AML-193 (cell line): ENCODE data around the gene TP53BP1.
A peak's percentile ranks its signal among the peaks of the same experiment; 100 is the strongest.
"Not testable (repeated sequence)": the region's sequence is repeated elsewhere in the genome, so short reads cannot be mapped to it uniquely, and the experiment has no call there.

Experiments used
- DNase-seq, 2 experiments: peaks; one replicate each; lab custom pipeline; 2025; lab: John Stamatoyannopoulos, UW

TP53BP1 gene

DNA sequence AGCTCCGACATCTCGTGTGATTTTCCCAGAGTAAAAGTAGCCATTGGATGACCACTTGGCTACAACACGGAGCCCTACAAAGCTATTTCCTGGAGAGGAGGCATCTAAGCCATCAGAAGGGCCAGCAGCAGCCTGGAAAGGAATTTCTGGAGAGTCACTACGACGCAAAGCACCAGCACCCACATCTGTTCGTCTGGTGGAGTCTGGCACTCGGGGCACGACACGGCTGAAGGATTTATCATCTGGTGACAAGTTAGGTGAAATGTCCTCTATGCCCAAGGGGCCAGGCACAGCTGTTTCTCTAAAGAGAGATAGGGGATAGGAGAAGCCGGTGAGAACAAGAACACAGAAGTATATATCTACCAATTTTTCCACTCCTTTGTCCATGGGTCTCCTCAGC is 72.5 kb downstream of the TP53BP1 start:
- no peak for DNase-seq

DNA sequence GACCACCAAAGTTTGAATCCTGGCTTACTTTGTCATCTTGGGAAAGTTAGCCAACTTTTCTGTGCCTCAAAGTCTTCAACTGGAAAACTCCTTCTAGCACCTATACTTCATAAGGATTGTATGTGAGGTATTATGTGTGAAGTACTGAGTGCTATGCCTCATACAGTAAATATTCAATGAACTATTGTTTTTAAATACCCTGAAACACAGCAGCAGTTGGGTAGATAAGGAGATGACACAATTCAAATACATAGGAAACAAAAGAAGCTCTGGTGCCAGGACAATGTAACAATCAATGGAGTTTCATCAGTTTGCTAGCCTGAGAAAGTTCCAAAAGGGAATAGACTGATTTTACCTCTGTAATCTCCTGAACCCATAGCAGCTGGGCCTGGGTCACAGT is 78.8 kb downstream of the TP53BP1 start:
- no peak for DNase-seq

DNA sequence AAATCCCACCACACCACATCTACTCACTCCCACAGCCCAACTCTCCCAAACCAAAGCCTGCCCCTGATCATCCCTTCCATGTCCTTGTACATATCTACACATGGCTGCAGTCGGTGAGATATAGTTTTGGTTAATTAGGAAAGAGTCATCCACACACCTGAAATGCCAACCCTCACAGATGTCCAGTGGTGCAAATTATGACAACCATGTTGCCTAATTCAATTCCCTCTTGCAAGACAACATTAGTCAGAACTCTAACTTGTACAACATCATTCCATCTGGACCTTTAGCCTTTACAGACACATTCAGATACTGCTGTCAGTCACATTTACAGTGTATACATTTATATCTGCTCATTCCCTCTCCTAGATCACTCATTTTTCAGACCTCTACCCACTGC is 80.9 kb downstream of the TP53BP1 start:
- no peak for DNase-seq

DNA sequence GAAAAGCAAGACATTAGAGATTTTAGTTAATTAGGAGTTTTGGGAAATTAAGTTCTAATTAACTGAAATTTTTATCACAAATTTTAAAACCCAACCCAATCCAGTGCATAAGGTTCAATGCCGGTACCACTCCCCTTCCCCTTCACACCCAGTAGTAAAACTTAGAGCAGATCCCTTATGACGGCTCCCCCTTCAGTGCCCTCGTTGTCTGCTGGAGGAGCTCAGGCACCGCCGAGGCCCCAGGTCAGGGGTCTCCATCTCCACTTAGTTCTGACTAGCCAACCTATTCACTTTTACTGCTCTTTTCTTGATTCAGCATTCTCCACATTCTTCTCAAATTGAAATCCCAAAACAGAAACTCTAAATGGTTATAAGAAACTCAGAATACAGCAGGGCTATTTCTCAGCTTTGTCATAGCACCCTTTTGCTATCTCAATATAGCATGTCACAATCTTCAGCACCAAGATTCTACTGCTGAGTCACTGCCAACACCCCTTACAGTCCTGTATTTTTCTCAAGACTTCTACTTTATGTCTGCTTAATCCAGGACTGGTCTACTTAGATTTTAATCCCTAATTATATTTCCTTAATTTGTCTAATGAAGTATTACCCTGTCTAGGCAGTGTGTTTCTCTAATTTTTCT is 82.3 kb downstream of the TP53BP1 start:
- DNase-seq = peak in 1 of 2 experiments; percentile 19

DNA sequence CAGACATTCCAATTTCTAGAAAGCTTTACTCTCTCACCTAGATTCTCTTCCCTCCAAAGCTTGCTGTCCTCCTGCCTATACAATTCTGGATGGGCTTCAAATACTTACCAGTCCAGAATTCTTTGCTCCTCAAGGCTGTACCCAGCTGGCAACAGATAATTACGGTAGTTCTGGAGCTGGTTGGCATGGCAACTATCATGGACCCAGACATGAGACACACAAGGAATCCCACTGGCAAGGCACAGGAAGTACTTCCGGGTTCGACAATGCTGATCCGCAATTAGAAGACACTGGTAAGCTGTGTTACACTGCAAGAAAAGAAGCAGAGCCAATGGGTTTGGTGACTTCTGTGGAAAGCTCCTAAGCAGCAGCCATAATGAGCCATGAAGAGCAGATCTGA is 84.2 kb downstream of the TP53BP1 start:
- DNase-seq = no peak

DNA sequence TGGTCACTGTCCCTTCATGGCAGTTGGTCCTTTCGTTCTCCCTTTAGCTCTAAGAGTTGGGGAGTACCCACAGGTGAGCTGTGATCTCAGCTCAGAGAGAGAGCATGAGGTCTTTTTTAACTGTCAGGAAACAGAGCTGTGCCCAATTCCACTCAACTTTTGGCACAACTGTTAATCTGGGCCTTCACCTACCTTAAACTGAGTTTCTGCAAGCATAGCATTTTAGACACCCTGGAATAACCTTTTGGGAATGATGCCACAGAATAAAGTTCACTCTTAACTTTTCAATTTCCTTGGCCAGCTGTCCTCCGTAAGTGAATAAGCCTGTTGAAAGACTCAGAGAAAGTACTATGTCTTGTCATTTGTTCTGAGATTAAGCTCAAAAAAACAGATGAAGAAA is 86.1 kb downstream of the TP53BP1 start:
- DNase-seq = no peak

DNA sequence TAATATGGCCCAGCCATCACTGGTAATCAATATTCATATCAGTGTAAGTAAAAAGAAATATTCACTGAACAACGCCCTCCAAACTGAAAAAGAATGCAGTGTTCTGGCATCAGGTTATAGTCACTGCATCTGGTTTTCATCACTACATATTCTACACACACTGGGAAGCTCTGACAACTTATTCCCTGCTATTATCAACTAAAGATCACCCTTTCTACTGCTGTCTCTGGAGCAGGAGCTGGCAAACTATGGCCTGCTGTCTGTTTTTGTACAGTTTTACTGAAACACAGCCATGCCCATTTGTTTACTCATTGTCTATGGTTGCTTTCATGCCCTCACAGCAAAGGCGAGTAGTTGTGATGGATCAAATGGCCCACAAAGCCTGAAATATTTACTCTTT is 86.8 kb downstream of the TP53BP1 start:
- DNase-seq = no peak

DNA sequence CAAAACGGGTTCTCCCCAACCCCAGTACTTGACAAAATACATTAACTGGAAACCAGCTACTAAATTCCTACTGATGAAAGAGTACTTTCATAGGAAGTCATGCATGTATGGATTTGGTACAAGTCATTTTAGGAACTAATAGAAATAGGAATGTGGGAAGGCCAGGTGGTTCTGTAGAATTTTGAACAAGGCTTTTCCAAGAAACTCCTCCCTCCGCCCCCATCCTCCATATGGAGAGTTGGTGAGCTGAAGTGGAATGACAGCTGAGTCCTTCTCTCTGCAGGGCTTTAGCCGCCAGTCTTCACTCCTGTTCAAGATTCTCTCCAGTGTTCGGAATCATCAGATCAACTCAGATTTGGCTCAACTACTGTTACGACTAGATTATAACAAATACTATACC is 88.8 kb downstream of the TP53BP1 start:
- no peak for DNase-seq

DNA sequence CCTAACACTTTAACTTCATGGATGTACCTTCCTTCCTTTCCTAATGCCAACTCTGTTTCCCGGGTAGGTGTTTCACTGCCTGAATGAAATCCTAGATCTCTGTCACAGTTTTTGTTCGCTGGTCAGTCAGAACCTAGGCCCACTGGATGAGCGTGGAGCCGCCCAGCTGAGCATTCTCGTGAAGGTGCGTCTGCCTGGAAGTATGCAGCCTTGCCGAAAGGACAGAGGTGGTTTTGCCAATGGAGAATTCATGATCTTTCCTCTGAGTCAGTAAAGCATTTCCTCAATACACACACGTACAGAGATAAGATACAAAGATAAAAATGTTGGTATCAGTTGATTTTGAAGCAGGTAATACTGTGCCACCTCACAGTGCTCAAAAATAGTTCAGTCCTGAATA is 89.3 kb downstream of the TP53BP1 start:
- no peak for DNase-seq

DNA sequence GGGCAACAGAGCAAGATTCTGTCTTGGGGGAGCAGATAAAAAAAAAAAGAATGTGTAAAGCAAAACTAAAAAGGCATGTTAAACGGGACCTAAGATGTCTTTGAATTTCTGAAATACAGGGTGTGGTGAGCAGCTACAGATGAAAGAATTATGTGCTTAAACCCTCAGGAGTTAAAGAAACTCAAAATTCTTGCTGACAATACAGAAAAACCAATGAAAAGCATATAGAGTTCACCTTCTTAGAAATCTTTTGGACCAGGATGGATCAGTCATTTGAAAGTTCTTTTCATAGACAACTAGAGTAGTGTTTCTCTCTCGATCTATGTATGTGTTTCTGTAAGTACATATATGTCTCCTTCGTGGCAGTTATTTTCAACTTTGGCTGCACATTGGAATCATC is 90.7 kb downstream of the TP53BP1 start:
- no peak for DNase-seq

DNA sequence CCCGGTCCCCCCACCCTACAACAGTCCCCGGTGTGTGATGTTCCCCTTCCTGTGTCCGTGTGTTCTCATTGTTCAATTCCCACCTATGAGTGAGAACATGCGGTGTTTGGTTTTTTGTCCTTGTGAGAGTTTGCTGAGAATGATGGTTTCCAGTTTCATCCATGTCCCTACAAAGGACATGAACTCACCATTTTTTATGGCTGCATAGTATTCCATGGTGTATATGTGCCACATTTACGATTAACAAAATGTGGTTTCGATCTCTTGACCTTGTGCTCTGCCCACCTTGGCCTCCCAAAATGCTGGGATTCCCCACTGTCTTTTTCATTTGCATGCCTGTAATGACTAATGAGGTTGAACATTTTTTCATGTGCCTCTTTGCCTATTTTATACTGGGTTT is 99.4 kb downstream of the TP53BP1 start:
- DNase-seq = not testable (repeated sequence)

DNA sequence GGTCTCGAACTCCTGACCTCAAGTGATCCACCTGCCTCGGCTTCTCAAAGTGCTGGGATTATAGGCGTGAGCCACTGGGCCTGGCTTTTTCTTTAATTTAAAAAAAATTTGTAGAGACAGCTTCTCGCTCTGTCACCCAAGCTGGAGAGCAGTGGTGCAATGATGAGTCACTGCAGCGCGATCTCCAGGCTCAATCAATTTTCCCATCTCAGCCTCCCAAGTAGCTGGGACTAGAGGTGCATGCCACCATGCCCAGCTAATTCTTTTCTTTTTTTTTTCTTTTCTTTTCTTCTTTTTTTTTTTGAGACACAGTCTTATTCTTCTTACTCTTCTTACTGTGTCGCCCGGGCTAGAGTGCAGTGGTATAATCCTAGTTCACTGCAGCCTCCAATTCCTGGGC is 102.2 kb downstream of the TP53BP1 start:
- no peak for DNase-seq

DNA sequence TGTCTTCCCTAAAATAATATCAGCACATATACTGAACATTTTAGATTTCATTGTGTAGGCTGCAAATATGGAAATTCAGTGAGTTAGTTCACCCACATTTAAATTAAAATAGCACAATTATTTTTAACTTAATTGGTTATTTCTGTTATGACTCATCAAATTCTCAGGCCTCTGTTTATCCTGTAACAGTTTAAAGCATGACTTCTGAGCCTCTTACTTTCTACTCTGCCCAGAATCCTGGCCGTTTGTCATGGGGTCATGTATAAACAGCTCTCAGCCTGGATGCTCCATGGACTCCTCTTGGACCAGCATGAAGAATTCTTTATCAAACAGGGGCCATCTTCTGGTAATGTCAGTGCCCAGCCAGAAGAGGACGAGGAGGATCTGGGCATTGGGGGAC is 109.9 kb downstream of the TP53BP1 start:
- no peak for DNase-seq

DNA sequence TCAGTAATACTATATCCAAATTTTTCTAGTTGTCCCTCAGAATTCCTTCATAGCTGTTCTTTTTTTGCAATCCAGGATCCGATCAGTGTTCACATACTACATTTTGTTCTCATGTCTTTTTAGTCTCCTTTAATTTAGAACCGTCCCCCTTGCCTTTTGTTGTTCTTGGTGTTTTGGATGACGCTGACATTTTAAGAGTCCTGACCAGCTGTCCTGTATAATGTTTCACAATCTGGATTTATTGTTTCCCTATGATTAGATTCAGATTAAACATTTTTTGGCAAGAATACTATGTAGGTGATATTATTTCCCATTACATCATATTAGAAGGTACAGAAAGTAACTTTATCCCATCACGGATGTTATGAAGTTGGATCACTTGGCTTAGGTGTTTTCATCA is 110.6 kb downstream of the TP53BP1 start:
- DNase-seq = no peak

DNA sequence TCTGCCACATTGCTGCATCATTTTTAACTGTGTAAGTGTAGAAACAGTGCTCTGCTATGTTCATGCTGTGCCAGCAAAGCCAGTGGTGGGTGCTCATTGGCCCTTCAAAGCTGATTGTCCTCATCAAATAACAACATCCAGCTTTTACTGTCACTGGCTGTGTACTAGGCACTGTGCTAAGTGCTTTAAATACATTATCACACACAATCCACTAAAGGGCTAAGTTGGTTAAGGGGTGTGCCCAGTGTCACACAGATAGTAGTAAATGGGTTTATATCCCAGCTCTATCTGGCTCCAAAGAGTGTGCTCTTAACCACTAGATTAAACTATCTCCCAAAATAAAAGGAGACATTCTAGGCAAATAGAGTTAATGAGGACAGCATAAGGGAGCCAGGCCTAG is 114.4 kb downstream of the TP53BP1 start:
- no peak for DNase-seq

DNA sequence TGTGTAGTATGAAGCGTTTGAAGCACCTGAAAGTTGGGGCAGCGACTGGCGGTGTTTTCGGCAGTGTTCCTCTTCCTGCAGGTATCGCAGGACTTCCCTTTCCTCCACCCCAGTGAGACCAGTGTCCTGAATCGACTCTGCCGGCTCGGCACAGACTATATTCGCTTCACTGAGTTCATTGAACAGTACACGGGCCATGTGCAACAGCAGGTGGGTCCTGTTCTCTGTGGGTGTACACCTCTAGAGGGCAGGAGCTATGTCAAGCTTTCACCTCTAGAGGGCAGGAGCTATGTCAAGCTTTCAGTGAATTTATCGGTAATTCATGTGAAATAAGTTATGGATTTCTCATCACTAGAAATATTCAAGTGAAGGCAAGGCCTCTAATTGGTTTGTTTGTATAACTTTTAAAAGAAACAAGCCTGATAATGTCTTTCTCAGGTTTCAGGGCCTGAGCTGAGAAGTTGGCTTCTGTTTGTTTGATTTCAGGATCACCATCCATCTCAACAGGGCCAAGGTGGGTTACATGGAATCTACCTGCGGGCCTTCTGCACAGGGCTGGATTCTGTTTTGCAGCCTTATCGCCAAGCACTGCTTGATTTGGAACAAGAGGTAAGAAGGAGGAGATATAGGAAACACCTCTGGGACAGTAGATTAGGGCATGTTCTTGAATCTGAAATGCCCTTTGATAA is 116.8 kb downstream of the TP53BP1 start:
- DNase-seq = peak; percentile 8 to 27

DNA sequence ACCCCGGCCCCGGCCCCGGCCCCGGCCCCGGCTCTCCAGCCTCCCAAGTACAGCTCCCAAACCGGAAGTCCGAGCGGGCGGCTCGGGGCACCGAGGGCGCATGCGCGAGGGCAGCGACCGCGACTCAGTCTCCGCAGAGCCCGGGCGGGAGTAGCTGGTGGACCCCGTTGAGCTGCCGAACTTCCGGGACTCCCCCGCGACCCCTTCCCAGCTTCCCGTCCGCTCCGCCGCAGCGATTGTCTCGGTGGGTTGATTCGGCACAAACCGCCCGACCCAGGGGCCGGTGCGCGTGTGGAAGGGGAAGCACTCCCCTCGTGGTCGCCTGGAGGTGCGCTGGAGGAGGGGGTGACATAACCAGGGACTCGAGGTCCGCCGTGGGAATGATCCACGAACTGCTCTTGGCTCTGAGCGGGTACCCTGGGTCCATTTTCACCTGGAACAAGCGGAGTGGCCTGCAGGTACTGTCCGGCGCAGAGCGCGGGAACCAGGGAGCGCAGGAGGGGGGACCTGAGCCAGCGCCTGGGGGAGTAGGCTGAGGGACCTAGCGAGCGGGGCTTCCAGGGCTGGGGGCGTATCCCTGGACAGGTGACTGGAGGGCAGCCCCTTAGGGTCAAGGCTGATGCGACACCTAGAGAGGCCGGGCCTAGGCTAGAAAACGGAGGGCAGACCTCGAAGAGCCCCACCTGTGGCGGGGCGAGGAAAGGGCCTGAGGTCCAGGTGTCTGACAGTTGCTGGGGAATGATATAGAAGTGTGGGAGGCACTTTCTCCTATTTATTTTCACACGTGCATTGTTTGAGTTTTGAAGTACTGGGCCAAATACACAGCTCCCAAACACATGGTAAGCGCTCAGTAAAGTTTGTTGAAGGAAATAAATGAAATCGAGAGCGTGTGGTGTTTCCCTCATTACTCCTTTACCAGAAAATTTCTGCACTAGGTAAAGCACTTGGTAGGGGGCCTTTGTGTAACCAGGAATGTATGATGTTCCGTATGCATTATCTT is 121.7 kb downstream of the TP53BP1 start, which contains the start of the genes TUBGCP4 and ZSCAN29:
Gene TUBGCP4, plus strand, starts transcription at position 127 of the 1,000 bp plus-strand sequence. Its CDS starts 254 bp downstream, at position 381.
Gene ZSCAN29, minus strand, starts transcription at position 69 of the 1,000 bp plus-strand sequence. CDS start 1,130 bp downstream, outside the sequence.
- DNase-seq = peak; percentile 51

DNA sequence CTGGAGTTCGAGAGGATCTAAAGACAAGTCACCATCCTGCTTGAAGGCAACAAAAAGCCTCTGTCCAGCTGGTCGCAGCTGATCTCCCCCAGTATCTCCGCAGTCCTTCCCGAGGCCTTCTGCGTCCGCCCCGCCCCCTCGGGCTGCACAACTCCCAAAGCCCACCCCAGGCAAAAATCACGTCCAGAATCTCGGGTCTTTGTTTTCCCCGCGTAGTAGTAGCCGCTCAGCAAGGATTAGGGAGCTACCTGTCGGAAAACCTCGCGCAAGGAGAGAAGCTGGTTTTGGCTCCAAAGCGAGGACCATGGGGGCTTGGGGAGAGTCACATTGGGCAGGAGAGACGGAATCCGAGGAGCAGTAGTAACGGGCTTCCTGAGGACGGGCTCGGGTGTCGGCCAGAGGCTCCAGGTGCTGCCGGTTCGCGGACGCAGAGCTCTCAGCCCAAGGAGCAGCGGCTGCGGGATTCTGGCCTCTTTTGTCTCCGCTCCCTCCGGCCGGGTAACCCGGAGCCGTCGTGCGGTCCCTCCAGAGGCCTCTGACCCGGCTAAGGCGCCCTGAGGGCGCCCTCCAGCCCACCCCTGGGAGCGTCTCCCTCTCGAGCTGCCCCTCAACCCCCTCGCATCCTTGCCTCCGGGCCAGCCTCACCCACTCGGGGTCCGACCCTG is 122.5 kb downstream of the TP53BP1 start:
- no peak for DNase-seq

DNA sequence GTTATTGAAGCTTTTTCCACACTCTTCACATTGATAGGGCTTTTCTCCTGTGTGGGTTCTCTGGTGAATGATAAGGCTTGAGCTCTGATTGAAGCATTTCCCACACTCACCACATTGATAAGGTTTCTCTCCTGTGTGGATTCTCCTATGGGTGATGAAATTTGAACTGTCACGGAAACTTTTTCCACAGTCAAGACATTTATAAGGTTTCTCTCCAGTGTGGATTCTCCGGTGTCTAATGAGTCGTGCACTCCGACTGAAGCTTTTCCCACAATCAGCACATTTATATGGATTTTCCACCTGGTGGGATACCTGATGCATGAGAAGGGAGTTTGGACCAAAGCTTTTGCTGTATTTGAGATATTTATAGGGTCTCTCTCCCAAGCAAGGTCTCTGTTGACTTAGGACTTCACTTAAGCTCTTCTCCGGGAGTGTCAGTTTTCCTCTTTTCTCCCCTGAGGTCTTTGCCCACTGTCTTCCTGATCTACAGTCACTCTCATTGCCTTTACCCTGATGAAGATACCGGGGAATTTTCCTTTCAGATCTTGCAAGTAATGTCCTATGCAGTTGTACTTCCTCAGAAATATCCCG is 131.5 kb downstream of the TP53BP1 start:
- no peak for DNase-seq

DNA sequence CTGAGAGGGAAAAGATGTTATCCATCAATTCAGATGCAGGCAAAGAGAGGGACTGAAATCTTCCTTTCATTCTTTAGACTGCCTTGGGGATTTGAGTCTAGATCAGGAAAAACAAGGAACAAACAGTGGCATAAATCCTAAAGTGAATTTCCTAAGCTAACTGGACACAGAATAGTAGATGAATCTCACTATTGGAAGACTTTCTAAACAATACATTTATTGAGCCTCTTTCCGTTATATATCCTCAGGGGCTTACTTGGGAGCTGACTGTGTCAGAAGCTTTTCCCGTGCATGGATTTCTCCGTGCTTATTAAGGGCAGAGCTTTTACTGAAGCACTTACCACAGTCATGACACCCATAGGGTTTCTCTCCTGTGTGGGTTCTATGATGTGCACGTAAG is 132.1 kb downstream of the TP53BP1 start:
- no peak for DNase-seq
